ENCODE data around the gene NFATC1. TPM values are rescaled to one million over a fixed set of nuclear protein-coding genes. Genes with fewer than 3 reads are reported as not detected.

The NFATC1 gene
- total RNA-seq, 4 donors from 2014 or later = 0.79 to 4.8 (median 2.6) TPM

- no peak overlapping the region for H3K27ac ChIP-seq
- H3K27me3 ChIP-seq = no peaks in the 10 kb centered on the region
- no peak overlapping the region for H3K4me3 ChIP-seq
- H3K36me3 ChIP-seq = peaks cover 0 to 15% (median 0%) of the 10 kb centered on the region in 3 donors
- TF ChIP-seq POLR2A (IDR thresholded peaks at IDR 0.05) (no peak), CTCF (IDR thresholded peaks at IDR 0.05) (no peak)
- peaks cover 4 to 35% (median 8%) of the 10 kb centered on the region in 3 donors for H3K4me1 ChIP-seq
- DNase-seq = no peak
- H3K9me3 ChIP-seq = no peaks in the 10 kb centered on the region
- 90 to 93% methylated on average over 12 to 15 of the region's 19 CpGs for WGBS, 2 donors
- intact Hi-C loops (cut with DNase I) = no loop called here
Measured at GRCh38 chr18:79424880-79425568, 29.3 kb downstream of the NFATC1 start.

GRCh38 chr18:79425569-79425886, 29.8 kb downstream of the NFATC1 start:
- Histone ChIP-seq H3K4me1 (peaks cover 4 to 35% (median 8%) of the 10 kb centered on the region in 3 donors), H3K27ac (no peak overlapping the region), H3K9me3 (no peaks in the 10 kb centered on the region), H3K4me3 (no peak overlapping the region), H3K27me3 (no peaks in the 10 kb centered on the region), H3K36me3 (peaks cover 0 to 13% (median 0%) of the 10 kb centered on the region in 3 donors)
- DNase-seq = no peak
- 48 to 86% methylated on average over 3 to 7 of the region's 12 CpGs for WGBS, 2 donors
- TF ChIP-seq CTCF (IDR thresholded peaks at IDR 0.05) (no peak), POLR2A (IDR thresholded peaks at IDR 0.05) (no peak)
- intact Hi-C loops (cut with DNase I) = no loop called here

- WGBS, 2 donors = 87 to 91% methylated on average over 9 to 12 of the region's 37 CpGs
- no peak overlapping the region for H3K4me3 ChIP-seq
- no peaks in the 10 kb centered on the region for H3K27me3 ChIP-seq
- no peak for DNase-seq
- H3K36me3 ChIP-seq = peaks cover 0 to 2% (median 0%) of the 10 kb centered on the region in 3 donors
- H3K27ac ChIP-seq = no peak overlapping the region
- intact Hi-C loops (cut with DNase I) = no loop called here
- no peaks in the 10 kb centered on the region for H3K9me3 ChIP-seq
- TF ChIP-seq POLR2A (IDR thresholded peaks at IDR 0.05) (no peak), CTCF (IDR thresholded peaks at IDR 0.05) (no peak)
- H3K4me1 ChIP-seq = peaks cover 4 to 30% (median 7%) of the 10 kb centered on the region in 3 donors
Measured at GRCh38 chr18:79426376-79427300, 30.9 kb downstream of the NFATC1 start.

- Histone ChIP-seq H3K4me1 (peaks cover 0 to 21% (median 4%) of the 10 kb centered on the region in 3 donors), H3K4me3 (no peak overlapping the region), H3K9me3 (no peaks in the 10 kb centered on the region), H3K27me3 (no peaks in the 10 kb centered on the region), H3K27ac (no peak overlapping the region), H3K36me3 (no peaks in the 10 kb centered on the region)
- WGBS, 2 donors = 71 to 97% methylated on average over 3 to 6 of the region's 29 CpGs
- no peak for DNase-seq
- no peak for TF ChIP-seq POLR2A (IDR thresholded peaks at IDR 0.05)
- no peak for TF ChIP-seq CTCF (IDR thresholded peaks at IDR 0.05)
- intact Hi-C loops (cut with DNase I) = no loop called here
Measured at GRCh38 chr18:79427368-79428225, 31.9 kb downstream of the NFATC1 start.

Data from esophagus squamous epithelium (tissue), 5 donors.